ENCODE results near the gene SEC14L1.

SEC14L1 gene

GRCh38 chr17:77257596-77258458 is 117.1 kb downstream of the SEC14L1 start:
- H4K20me1 ChIP-seq (ENCODE audit: insufficient read depth), result no peaks in the 10 kb centered on the region
- peaks cover 42% of the 10 kb centered on the region for H3K27me3 ChIP-seq (ENCODE audit: insufficient read depth, low read depth)
- H3K4me3 ChIP-seq (IDR thresholded peaks at IDR 0.05; ENCODE audit: insufficient read depth, low read depth, low read length), result no peak overlapping the region
- no peaks in the 10 kb centered on the region for H3K79me2 ChIP-seq (ENCODE audit: insufficient read depth, low read depth)
- no peaks in the 10 kb centered on the region for H3K4me1 ChIP-seq (ENCODE audit: low read depth, poor library complexity, severe bottlenecking)
- H3K9ac ChIP-seq, result no peak overlapping the region
- no peak overlapping the region for H2AFZ ChIP-seq (ENCODE audit: low read depth)
- H3K4me2 ChIP-seq, result no peak overlapping the region
- TF ChIP-seq CTCF (conservative IDR thresholded peaks at IDR 0.05; ENCODE audit: low read depth, low read length), result no peak
- H3K27ac ChIP-seq, result no peak overlapping the region
- no peaks in the 10 kb centered on the region for H3K36me3 ChIP-seq (ENCODE audit: insufficient read depth)

GRCh38 chr17:77258638-77259037 is 117.9 kb downstream of the SEC14L1 start:
- Histone ChIP-seq H4K20me1 (ENCODE audit: insufficient read depth) (no peaks in the 10 kb centered on the region), H3K79me2 (ENCODE audit: insufficient read depth, low read depth) (no peaks in the 10 kb centered on the region), H3K27me3 (ENCODE audit: insufficient read depth, low read depth) (peaks cover 41% of the 10 kb centered on the region), H2AFZ (ENCODE audit: low read depth) (no peak overlapping the region), H3K9ac (no peak overlapping the region), H3K4me3 (IDR thresholded peaks at IDR 0.05; ENCODE audit: insufficient read depth, low read depth, low read length) (no peak overlapping the region), H3K4me1 (ENCODE audit: low read depth, poor library complexity, severe bottlenecking) (no peaks in the 10 kb centered on the region), H3K36me3 (ENCODE audit: insufficient read depth) (no peaks in the 10 kb centered on the region), H3K27ac (no peak overlapping the region), H3K4me2 (no peak overlapping the region)
- no peak for TF ChIP-seq CTCF (conservative IDR thresholded peaks at IDR 0.05; ENCODE audit: low read depth, low read length)

- no peak overlapping the region for H3K27ac ChIP-seq
- H2AFZ ChIP-seq (ENCODE audit: low read depth), result no peak overlapping the region
- H4K20me1 ChIP-seq (ENCODE audit: insufficient read depth), result no peaks in the 10 kb centered on the region
- no peaks in the 10 kb centered on the region for H3K79me2 ChIP-seq (ENCODE audit: insufficient read depth, low read depth)
- H3K4me1 ChIP-seq (ENCODE audit: low read depth, poor library complexity, severe bottlenecking), result peaks cover 29% of the 10 kb centered on the region
- H3K4me2 ChIP-seq, result no peak overlapping the region
- H3K27me3 ChIP-seq (ENCODE audit: insufficient read depth, low read depth), result no peaks in the 10 kb centered on the region
- TF ChIP-seq CTCF (conservative IDR thresholded peaks at IDR 0.05; ENCODE audit: low read depth, low read length), result no peak
- H3K4me3 ChIP-seq (IDR thresholded peaks at IDR 0.05; ENCODE audit: insufficient read depth, low read depth, low read length), result no peak overlapping the region
- H3K9ac ChIP-seq, result no peak overlapping the region
- H3K36me3 ChIP-seq (ENCODE audit: insufficient read depth), result no peaks in the 10 kb centered on the region
Measured at GRCh38 chr17:77264617-77265230, 124.0 kb downstream of the SEC14L1 start.

GRCh38 chr17:77266213-77266612 is 125.4 kb downstream of the SEC14L1 start:
- Histone ChIP-seq H3K4me2 (peak overlapping the region; percentile 55; the same call in 1 of the 2 replicates), H4K20me1 (ENCODE audit: insufficient read depth) (no peaks in the 10 kb centered on the region), H3K79me2 (ENCODE audit: insufficient read depth, low read depth) (no peaks in the 10 kb centered on the region), H3K27me3 (ENCODE audit: insufficient read depth, low read depth) (no peaks in the 10 kb centered on the region), H3K36me3 (ENCODE audit: insufficient read depth) (no peaks in the 10 kb centered on the region), H3K27ac (no peak overlapping the region), H3K4me1 (ENCODE audit: low read depth, poor library complexity, severe bottlenecking) (peaks cover 29% of the 10 kb centered on the region), H2AFZ (ENCODE audit: low read depth) (no peak overlapping the region), H3K4me3 (IDR thresholded peaks at IDR 0.05; ENCODE audit: insufficient read depth, low read depth, low read length) (no peak overlapping the region), H3K9ac (no peak overlapping the region)
- no peak for TF ChIP-seq CTCF (conservative IDR thresholded peaks at IDR 0.05; ENCODE audit: low read depth, low read length)
